BE2C (cell line): ENCODE data around the gene PARVA.

Source experiments
- DNase-seq: peaks from one replicate; pipeline ENCODE4 v3.0.0-alpha.2; 2020
- H3K27me3 ChIP-seq: fragments of 250-450 bp; sonication (Bioruptor Pico); 2 replicates; pipeline ENCODE4 v1.5.1; 2020; ENCODE audit warnings: mild to moderate bottlenecking
- H3K36me3 ChIP-seq: fragments of 250-450 bp; sonication (Bioruptor Pico); 2 replicates; pipeline ENCODE4 v1.5.1; 2020; ENCODE audit warnings: mild to moderate bottlenecking
- H3K4me1 ChIP-seq: fragments of 250-450 bp; sonication (Bioruptor Pico); 2 replicates; pipeline ENCODE4 v1.5.1; 2020
- H3K4me3 ChIP-seq: 2 replicates; pipeline ENCODE4 v1.5.1; 2011; ENCODE audit warnings: low read depth, low read length
- H3K9me3 ChIP-seq: fragments of 250-450 bp; sonication (Bioruptor Pico); 2 replicates; pipeline ENCODE4 v1.5.1; 2020
- TF ChIP-seq, protein P1 (sequence below): IDR thresholded peaks from 2 replicates; pipeline ENCODE4 v1.5.1; 2012; ENCODE audit warnings: mild to moderate bottlenecking, low read depth, low read length

The PARVA gene

DNA sequence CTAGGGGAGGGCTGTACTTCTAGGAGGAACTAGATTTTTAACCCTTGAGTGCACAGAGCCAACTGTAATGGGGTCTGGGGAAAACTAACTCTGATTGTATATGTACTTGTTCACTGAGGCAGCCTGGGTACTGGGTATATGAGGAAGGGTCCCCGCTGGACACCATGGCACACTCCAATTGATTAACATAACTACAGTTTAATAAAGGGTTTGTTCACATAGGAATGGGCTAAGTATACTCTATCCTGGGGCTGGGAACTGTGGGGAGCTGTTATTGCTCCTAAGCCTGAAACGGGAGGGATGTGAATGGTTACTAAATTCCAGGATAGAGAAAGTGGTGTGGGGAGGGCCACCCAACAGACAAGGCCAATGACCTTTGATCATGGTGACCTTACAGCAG, 67.6 kb downstream of the PARVA start:
- no peaks in the 10 kb centered on the region for H3K36me3 ChIP-seq
- peaks cover under 1% of the 10 kb centered on the region; the same call in 1 of the 2 replicates for H3K4me1 ChIP-seq
- DNase-seq: no peak
- TF ChIP-seq, protein P1, sequence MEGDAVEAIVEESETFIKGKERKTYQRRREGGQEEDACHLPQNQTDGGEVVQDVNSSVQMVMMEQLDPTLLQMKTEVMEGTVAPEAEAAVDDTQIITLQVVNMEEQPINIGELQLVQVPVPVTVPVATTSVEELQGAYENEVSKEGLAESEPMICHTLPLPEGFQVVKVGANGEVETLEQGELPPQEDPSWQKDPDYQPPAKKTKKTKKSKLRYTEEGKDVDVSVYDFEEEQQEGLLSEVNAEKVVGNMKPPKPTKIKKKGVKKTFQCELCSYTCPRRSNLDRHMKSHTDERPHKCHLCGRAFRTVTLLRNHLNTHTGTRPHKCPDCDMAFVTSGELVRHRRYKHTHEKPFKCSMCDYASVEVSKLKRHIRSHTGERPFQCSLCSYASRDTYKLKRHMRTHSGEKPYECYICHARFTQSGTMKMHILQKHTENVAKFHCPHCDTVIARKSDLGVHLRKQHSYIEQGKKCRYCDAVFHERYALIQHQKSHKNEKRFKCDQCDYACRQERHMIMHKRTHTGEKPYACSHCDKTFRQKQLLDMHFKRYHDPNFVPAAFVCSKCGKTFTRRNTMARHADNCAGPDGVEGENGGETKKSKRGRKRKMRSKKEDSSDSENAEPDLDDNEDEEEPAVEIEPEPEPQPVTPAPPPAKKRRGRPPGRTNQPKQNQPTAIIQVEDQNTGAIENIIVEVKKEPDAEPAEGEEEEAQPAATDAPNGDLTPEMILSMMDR: no peak
- no peak overlapping the region for H3K4me3 ChIP-seq
- H3K9me3 ChIP-seq: no peaks in the 10 kb centered on the region
- H3K27me3 ChIP-seq: no peaks in the 10 kb centered on the region

GRCh38 chr11:12446863-12447262, 69.5 kb downstream of the PARVA start:
- no peaks in the 10 kb centered on the region for H3K27me3 ChIP-seq
- no peak for DNase-seq
- H3K9me3 ChIP-seq: no peaks in the 10 kb centered on the region
- H3K36me3 ChIP-seq: no peaks in the 10 kb centered on the region
- H3K4me3 ChIP-seq: no peak overlapping the region
- peaks cover 14% of the 10 kb centered on the region for H3K4me1 ChIP-seq
- TF ChIP-seq, protein P1: no peak

DNA sequence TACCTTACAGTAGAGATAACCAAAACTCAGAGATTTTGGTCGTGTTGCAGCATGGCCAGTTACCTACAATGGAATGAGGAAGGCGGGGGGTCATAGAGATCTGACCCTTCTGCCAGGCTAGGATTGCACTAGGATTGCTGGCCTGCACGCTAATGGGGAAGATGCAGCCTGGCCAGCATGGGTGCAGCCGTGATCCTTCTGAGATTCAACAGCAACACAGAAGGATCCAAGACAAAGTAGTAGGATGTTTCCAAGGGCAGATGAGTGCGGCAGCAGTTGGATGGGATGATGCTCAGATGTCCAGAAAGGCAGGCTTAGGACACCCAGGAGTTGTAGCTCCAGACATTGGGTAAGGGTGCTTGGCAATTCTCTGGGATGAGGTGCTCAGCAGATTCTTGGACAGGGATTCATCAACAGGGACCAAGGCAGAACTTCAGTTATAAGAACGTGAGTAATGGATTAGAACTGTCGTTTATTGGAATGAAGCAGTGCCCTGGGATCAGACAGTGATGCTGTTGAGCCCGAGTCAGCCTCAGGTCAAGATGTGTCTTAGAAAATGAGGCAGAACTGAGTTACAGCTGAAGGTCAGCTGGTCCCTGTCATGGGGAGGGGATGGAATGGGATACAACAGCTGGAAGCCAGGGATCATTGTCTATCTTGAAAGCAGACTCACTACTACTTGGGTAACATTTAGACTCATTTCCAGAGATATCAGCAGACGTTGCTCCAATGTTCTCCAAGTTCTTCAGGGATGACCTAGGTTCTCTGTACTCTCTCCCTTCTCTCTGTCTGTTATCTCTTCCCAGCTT, 71.0 kb downstream of the PARVA start:
- no peaks in the 10 kb centered on the region for H3K9me3 ChIP-seq
- no peak for DNase-seq
- H3K36me3 ChIP-seq: no peaks in the 10 kb centered on the region
- H3K27me3 ChIP-seq: no peaks in the 10 kb centered on the region
- TF ChIP-seq, protein P1: no peak
- H3K4me1 ChIP-seq: peaks cover 25% of the 10 kb centered on the region
- H3K4me3 ChIP-seq: no peak overlapping the region

DNA sequence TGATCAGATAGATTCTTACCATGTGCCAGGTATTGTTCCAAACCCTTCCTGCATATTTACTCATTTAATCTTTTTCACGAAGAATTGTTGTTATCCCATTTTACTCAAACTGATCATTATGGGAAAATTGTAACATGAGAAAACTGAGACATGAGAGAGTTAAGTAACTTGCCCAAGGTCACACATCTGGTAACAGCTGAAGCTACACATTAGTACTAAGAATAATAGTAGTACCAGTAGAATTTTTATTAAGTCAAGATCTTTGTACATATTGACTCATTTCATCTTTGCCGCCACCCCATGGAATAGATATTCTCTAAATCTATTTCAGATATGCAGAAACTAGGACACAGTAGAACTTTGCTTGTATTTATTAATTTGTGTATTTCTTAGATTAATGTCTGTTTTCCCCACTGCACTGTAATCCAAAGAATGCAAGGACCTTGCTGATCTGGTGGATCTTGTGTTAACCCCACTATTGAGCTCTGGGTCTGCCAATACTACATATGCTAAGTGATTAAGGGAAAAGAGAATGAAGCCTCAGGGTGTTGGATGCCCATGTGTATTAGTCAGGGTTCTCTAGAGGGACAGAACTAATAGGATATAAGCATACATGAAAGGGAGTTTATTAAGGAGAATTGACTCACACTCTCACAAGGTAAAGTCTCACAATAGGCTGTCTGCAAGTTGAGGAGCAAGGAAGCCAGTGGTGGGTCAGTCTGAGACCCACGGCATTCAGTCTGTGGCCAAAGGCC, 72.8 kb downstream of the PARVA start:
- no peak for DNase-seq
- Histone ChIP-seq H3K36me3 (no peaks in the 10 kb centered on the region), H3K4me1 (peaks cover 25% of the 10 kb centered on the region), H3K4me3 (no peak overlapping the region), H3K9me3 (no peaks in the 10 kb centered on the region), H3K27me3 (no peaks in the 10 kb centered on the region)
- TF ChIP-seq, protein P1: no peak

DNA sequence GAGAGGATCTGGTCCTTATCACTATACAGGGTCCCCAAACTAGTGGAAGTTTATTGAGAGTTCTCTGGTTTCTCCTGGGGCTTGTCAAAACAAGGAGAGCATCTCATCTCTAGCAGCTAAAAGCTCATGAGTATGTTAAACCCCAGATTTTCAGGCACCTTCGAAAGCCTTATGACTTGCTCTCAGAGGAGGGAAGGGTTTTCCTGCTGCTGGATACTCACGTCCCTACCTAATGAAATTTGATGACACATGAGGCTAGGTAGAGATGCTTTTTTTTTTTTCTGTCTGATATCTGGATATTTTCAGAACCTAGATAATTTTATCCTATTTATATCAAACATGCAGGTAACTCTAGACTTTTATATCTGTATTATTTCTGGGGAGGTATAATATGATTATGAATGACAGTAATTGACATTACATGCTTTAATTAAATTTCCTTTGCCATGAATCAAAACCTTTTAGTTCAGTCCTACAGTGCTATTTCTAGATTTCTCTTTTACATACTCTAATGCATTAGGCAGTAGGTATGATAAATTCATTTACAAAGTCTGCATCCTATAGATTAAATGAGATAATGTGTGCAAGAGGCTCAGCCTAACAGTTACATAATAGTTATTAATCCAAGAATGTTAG, 73.9 kb downstream of the PARVA start:
- TF ChIP-seq, protein P1: no peak
- peak; percentile 24 for DNase-seq
- no peak overlapping the region; the same call in 1 of the 2 replicates for H3K4me3 ChIP-seq
- H3K4me1 ChIP-seq: peaks cover 25% of the 10 kb centered on the region
- H3K36me3 ChIP-seq: no peaks in the 10 kb centered on the region
- H3K9me3 ChIP-seq: no peaks in the 10 kb centered on the region
- no peaks in the 10 kb centered on the region for H3K27me3 ChIP-seq
